ENCODE results near the gene DEPP1.

GRCh38 chr10:44971434-44971833 is 7.2 kb downstream of the DEPP1 start:
- no peak for TF ChIP-seq CTCF (IDR thresholded peaks at IDR 0.05)
- no peak for TF ChIP-seq POLR2A (IDR thresholded peaks at IDR 0.05)

Measured in lower leg skin (tissue), 3 donors.